ENCODE data around the gene TTC13.

TTC13 gene

GRCh38 chr1:230868736-230869385 lies 109.8 kb downstream of the TTC13 start:
- in situ Hi-C loops (cut with HindIII; ENCODE audit: low sequenced_read_pairs) = no loop called here
- DNase-seq (ENCODE audit: low read depth) = no peak
- no peak for TF ChIP-seq CTCF (IDR thresholded peaks at IDR 0.05; ENCODE audit: low read depth, low read length, missing control alignments)
- H3K4me3 ChIP-seq (ENCODE audit: low read depth, low read length) = peak overlapping the region; percentile 75

- no peak for TF ChIP-seq CTCF (IDR thresholded peaks at IDR 0.05; ENCODE audit: low read depth, low read length, missing control alignments)
- in situ Hi-C loops (cut with HindIII; ENCODE audit: low sequenced_read_pairs) = no loop called here
- no peak for DNase-seq (ENCODE audit: low read depth)
- H3K4me3 ChIP-seq (ENCODE audit: low read depth, low read length) = peak within 1 kb of the TSS; percentile 75
These were observed 110.5 kb downstream of the TTC13 start, which contains the start of gene C1orf198 for GRCh38 chr1:230867903-230868735. Gene C1orf198, minus strand, starts transcription at chr1:230868521. Its CDS starts 9 bp downstream, at chr1:230868512.

GRCh38 chr1:230867101-230867902 lies 111.4 kb downstream of the TTC13 start:
- no peak for DNase-seq (ENCODE audit: low read depth)
- H3K4me3 ChIP-seq (ENCODE audit: low read depth, low read length) = peak overlapping the region; percentile 75
- in situ Hi-C loops (cut with HindIII; ENCODE audit: low sequenced_read_pairs) = no loop called here
- TF ChIP-seq CTCF (IDR thresholded peaks at IDR 0.05; ENCODE audit: low read depth, low read length, missing control alignments) = no peak

- H3K4me3 ChIP-seq (ENCODE audit: low read depth, low read length) = peak overlapping the region; percentile 75
- DNase-seq (ENCODE audit: low read depth) = no peak
- no peak for TF ChIP-seq CTCF (IDR thresholded peaks at IDR 0.05; ENCODE audit: low read depth, low read length, missing control alignments)
- in situ Hi-C loops (cut with HindIII; ENCODE audit: low sequenced_read_pairs) = no loop called here
These were observed 112.2 kb downstream of the TTC13 start for GRCh38 chr1:230866171-230867070.

GRCh38 chr1:230865062-230865817 lies 113.4 kb downstream of the TTC13 start:
- H3K4me3 ChIP-seq (ENCODE audit: low read depth, low read length) = peak overlapping the region; percentile 75
- in situ Hi-C loops (cut with HindIII; ENCODE audit: low sequenced_read_pairs) = no loop called here
- no peak for TF ChIP-seq CTCF (IDR thresholded peaks at IDR 0.05; ENCODE audit: low read depth, low read length, missing control alignments)
- DNase-seq (ENCODE audit: low read depth) = no peak
